C4-2B (cell line): Measurements from ENCODE around the gene ERBB4.

ENCODE experiments used
- ZFX ChIP-seq: fragments of 450-650 bp; IDR thresholded peaks from 2 replicates; pipeline ENCODE4 v1.6.1; 2017
- TF ChIP-seq, protein P1 (sequence below): fragments of 450-650 bp; conservative IDR thresholded peaks from 2 replicates; pipeline ENCODE4 v1.5.1; 2017; ENCODE audit warnings: mild to moderate bottlenecking

DNA sequence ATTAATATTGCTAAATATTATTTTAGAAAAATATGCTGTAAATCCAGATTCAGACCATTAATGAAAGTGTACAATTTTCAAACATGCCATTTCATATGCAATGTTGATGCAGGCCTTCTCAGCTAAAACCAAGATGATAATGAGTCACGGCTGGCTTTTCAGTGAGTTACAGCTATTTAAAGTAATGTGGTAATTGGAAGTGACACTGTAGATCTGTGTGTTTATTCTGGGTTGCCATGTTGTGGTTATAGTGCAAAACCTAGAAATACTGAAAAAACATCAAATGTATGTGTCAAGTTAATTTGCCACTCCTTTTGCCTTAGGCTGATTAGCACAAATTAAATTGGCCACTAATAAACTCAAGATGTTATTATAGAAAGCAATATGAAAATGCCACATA lies 506.6 kb downstream of the ERBB4 start:
- TF ChIP-seq, protein P1, sequence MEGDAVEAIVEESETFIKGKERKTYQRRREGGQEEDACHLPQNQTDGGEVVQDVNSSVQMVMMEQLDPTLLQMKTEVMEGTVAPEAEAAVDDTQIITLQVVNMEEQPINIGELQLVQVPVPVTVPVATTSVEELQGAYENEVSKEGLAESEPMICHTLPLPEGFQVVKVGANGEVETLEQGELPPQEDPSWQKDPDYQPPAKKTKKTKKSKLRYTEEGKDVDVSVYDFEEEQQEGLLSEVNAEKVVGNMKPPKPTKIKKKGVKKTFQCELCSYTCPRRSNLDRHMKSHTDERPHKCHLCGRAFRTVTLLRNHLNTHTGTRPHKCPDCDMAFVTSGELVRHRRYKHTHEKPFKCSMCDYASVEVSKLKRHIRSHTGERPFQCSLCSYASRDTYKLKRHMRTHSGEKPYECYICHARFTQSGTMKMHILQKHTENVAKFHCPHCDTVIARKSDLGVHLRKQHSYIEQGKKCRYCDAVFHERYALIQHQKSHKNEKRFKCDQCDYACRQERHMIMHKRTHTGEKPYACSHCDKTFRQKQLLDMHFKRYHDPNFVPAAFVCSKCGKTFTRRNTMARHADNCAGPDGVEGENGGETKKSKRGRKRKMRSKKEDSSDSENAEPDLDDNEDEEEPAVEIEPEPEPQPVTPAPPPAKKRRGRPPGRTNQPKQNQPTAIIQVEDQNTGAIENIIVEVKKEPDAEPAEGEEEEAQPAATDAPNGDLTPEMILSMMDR: no peak
- TF ChIP-seq ZFX: no peak
